ENCODE results near the gene PLEKHA8. TPM values are rescaled to one million over a fixed set of nuclear protein-coding genes. Genes with fewer than 3 reads are reported as not detected.

The PLEKHA8 gene
- total RNA-seq, 1 donor from 2014 or later = 4.8 TPM

DNA sequence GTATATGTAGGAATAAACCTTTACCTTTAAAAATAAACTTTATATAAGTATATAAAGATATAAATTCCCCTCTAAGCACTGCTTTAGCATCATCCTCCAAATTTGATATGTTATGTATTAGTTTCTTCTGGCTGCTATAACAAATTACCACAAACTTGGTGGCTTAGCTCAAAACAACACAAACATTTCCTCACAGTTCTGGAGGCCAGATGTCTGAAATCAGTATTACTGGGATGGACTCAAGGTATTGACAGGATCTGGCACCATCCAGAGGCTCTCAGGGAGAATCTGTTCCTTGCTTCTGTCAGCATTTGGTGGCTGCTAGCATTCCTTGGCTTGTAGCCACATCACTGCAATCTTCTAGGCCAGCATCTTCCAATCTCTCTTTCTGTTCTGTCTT lies 31.9 kb upstream of the PLEKHA8 start:
- H3K4me1 ChIP-seq = peaks cover 0 to 3% of the 10 kb centered on the region in 2 donors
- no peak overlapping the region for H3K27ac ChIP-seq
- intact Hi-C loops (cut with DNase I) = no loop called here
- H3K4me3 ChIP-seq = no peak overlapping the region
- no peaks in the 10 kb centered on the region for H3K36me3 ChIP-seq
- no peaks in the 10 kb centered on the region for H3K27me3 ChIP-seq
- TF ChIP-seq, protein P1, sequence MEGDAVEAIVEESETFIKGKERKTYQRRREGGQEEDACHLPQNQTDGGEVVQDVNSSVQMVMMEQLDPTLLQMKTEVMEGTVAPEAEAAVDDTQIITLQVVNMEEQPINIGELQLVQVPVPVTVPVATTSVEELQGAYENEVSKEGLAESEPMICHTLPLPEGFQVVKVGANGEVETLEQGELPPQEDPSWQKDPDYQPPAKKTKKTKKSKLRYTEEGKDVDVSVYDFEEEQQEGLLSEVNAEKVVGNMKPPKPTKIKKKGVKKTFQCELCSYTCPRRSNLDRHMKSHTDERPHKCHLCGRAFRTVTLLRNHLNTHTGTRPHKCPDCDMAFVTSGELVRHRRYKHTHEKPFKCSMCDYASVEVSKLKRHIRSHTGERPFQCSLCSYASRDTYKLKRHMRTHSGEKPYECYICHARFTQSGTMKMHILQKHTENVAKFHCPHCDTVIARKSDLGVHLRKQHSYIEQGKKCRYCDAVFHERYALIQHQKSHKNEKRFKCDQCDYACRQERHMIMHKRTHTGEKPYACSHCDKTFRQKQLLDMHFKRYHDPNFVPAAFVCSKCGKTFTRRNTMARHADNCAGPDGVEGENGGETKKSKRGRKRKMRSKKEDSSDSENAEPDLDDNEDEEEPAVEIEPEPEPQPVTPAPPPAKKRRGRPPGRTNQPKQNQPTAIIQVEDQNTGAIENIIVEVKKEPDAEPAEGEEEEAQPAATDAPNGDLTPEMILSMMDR (IDR thresholded peaks at IDR 0.05) = no peak
- peaks cover 8 to 15% of the 10 kb centered on the region in 2 donors for H3K9me3 ChIP-seq
- DNase-seq (ENCODE audit: low spot score in 2 of 2) = no peak

DNA sequence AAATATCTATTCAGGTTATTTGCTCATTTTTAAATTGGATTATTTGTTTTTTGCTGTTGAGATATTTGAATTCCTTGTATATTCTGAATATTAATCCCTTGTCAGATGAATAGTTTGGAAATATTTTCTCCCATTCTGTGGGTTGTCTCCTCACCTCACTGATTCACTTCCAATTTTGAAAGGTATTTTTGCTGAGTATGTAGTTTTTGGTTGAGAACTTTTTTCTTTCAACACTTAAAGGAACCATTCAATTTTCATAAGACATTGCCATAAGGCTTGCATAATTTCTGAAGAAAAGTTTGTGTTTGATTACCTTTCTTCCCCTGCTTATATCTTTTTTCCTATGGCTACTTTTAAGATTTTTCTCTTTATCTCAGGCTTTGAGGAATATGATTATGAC lies 29.7 kb upstream of the PLEKHA8 start:
- TF ChIP-seq, protein P1 (IDR thresholded peaks at IDR 0.05) = no peak
- peaks cover 0 to 3% of the 10 kb centered on the region in 2 donors for H3K4me1 ChIP-seq
- H3K9me3 ChIP-seq = peaks cover 4 to 11% of the 10 kb centered on the region in 2 donors
- no peak overlapping the region for H3K27ac ChIP-seq
- H3K36me3 ChIP-seq = no peaks in the 10 kb centered on the region
- intact Hi-C loops (cut with DNase I) = no loop called here
- H3K27me3 ChIP-seq = no peaks in the 10 kb centered on the region
- DNase-seq (ENCODE audit: low spot score in 2 of 2) = no peak
- H3K4me3 ChIP-seq = no peak overlapping the region

DNA sequence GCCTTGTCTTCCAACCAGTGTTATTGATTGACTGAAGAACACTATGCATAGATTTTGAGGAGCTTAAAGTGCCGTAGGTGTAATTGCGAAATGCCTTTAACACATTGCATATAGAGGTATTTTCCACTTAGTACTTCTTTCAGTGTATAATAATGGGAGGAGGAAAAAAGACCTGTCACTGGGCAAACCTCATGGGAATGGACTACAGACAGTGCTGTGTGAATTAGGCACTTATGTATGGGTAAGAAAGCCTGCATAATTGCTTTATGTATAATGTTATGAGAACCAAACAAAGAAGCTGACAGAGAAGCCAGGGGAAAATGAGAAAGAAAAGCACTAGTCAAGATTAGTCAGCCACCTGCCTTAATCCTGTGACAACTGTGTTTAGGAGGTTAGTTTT lies 26.2 kb upstream of the PLEKHA8 start:
- intact Hi-C loops (cut with DNase I) = no loop called here
- no peak for DNase-seq (ENCODE audit: low spot score in 2 of 2)
- Histone ChIP-seq H3K4me3 (no peak overlapping the region), H3K27ac (no peak overlapping the region), H3K4me1 (peaks cover 0 to 3% of the 10 kb centered on the region in 2 donors), H3K9me3 (no peaks in the 10 kb centered on the region), H3K27me3 (no peaks in the 10 kb centered on the region), H3K36me3 (no peaks in the 10 kb centered on the region)
- TF ChIP-seq, protein P1 (IDR thresholded peaks at IDR 0.05) = no peak

DNA sequence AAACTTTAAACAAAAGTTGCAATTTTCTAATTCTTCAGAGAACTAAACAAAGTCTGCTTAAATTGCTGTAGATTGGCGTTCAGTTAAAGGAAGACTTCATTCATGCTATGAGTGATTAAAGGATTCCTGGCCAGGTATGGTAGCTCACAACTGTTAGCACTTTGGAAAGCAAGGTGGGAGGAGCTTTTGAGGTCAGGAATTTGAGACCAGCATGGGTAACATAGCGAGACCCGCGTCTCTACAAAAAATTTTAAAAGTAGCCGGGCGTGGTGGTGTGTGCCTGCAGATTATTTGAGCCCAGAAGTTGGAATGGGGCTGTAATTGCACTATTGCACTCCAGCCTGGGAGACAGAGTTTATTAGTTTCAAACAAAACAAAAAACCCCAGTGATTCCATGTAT lies 25.1 kb upstream of the PLEKHA8 start:
- TF ChIP-seq, protein P1 (IDR thresholded peaks at IDR 0.05) = no peak
- DNase-seq (ENCODE audit: low spot score in 2 of 2) = no peak
- intact Hi-C loops (cut with DNase I) = no loop called here
- no peak overlapping the region for H3K4me3 ChIP-seq
- no peaks in the 10 kb centered on the region for H3K27me3 ChIP-seq
- H3K36me3 ChIP-seq = no peaks in the 10 kb centered on the region
- H3K27ac ChIP-seq = no peak overlapping the region
- no peaks in the 10 kb centered on the region for H3K9me3 ChIP-seq
- peaks cover 0 to 3% of the 10 kb centered on the region in 2 donors for H3K4me1 ChIP-seq

DNA sequence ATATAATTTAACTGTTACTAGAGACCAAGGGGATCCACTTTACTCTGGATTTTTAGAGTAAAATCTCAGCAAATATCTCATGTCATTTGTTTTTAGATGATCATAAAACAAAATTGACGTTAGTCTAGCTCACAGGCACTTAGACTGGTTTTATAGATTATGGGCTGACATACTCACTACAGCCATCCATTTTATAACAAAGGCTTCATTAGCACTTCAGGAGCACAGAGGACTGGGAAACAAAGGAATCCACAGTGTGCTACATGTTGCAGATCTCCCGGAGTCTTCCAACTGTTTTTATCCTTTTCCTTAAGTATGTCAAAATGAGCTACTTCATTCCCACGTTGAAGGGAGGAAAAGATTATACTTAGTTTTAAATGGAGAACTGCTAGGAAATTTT lies 22.7 kb upstream of the PLEKHA8 start:
- intact Hi-C loops (cut with DNase I) = no loop called here
- Histone ChIP-seq H3K27ac (no peak overlapping the region), H3K4me3 (no peak overlapping the region), H3K9me3 (no peaks in the 10 kb centered on the region), H3K27me3 (no peaks in the 10 kb centered on the region), H3K4me1 (peaks cover 0 to 3% of the 10 kb centered on the region in 2 donors), H3K36me3 (no peaks in the 10 kb centered on the region)
- no peak for DNase-seq (ENCODE audit: low spot score in 2 of 2)
- TF ChIP-seq, protein P1 (IDR thresholded peaks at IDR 0.05) = no peak

DNA sequence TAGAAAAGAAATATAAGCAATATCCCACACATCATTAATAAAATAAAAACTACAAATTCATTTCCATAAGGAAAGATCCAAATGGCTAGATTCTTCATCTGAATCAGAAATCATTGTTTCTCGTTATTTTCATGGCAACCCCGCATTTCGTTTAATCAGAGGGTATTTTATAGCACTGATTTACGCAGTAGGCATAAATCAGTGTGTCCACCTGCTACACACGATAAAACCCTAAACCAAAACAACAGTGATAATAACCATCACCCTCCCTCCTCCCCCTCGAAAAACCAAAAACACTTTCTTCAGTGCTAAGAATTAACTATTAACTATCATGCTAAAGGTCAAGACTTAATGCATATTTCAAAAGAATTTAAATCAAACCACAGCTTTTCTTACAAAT lies 18.2 kb upstream of the PLEKHA8 start:
- DNase-seq (ENCODE audit: low spot score in 2 of 2) = no peak
- Histone ChIP-seq H3K27me3 (no peaks in the 10 kb centered on the region), H3K9me3 (no peaks in the 10 kb centered on the region), H3K36me3 (peaks cover 0 to 9% of the 10 kb centered on the region in 2 donors), H3K27ac (no peak overlapping the region), H3K4me3 (no peak overlapping the region), H3K4me1 (no peaks in the 10 kb centered on the region)
- TF ChIP-seq, protein P1 (IDR thresholded peaks at IDR 0.05) = no peak
- intact Hi-C loops (cut with DNase I) = no loop called here
